ENCODE measurements around the gene DAGLA. TPM values are rescaled to one million over a fixed set of nuclear protein-coding genes. Genes with fewer than 3 reads are reported as not detected.
"Not testable (repeated sequence)": the region's sequence is repeated elsewhere in the genome, so short reads cannot be mapped to it uniquely, and the experiment has no call there.

The DAGLA gene
- total RNA-seq, 4 donors from 2014 or later, result 0.29 to 5.4 (median 1.9) TPM

DNA sequence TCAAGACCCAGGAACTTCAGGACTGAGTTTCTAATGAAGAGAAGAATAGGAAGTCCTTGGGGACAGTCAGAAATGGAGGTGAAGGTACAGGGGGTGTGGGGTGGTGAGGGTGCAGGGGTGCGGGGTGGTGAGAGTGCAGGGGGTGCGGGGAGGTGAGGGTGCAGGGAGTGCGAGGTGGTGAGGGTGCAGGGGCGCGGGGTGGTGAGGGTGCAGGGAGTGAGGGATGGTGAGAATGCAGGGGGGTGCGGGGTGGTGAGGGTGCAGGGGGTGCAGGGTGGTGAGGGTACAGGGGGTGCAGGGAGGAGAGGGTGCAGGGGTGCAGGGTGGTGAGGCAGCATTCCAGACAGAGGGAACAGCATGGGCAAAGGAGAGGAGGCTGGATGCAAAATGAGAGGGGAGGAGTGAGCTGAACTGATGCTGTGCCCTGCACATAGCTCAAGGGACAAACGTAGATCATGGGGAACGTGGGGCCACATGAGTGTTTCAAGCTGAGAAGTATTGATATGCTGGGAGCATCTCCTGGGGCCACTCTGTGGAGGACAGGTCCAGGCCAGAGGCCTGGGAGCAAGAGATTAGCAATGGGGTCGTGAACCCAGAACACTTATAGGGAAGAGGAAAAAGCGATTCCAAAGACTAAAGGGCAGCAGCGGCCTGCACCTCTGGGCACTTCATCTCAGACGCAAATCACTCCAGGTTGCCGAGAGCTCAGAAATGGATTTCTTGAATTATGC, 23.7 kb upstream of the DAGLA start:
- no peak for DNase-seq
- Histone ChIP-seq H3K4me1 (no peaks in the 10 kb centered on the region), H3K9me3 (no peaks in the 10 kb centered on the region), H3K36me3 (no peaks in the 10 kb centered on the region), H3K4me3 (no peak overlapping the region), H3K27ac (no peak overlapping the region), H3K27me3 (no peaks in the 10 kb centered on the region)
- intact Hi-C loops (cut with DNase I; ENCODE audit: low total_unique reads), result no loop called here
- no peak for TF ChIP-seq POLR2A (IDR thresholded peaks at IDR 0.05)
- TF ChIP-seq, protein P1, sequence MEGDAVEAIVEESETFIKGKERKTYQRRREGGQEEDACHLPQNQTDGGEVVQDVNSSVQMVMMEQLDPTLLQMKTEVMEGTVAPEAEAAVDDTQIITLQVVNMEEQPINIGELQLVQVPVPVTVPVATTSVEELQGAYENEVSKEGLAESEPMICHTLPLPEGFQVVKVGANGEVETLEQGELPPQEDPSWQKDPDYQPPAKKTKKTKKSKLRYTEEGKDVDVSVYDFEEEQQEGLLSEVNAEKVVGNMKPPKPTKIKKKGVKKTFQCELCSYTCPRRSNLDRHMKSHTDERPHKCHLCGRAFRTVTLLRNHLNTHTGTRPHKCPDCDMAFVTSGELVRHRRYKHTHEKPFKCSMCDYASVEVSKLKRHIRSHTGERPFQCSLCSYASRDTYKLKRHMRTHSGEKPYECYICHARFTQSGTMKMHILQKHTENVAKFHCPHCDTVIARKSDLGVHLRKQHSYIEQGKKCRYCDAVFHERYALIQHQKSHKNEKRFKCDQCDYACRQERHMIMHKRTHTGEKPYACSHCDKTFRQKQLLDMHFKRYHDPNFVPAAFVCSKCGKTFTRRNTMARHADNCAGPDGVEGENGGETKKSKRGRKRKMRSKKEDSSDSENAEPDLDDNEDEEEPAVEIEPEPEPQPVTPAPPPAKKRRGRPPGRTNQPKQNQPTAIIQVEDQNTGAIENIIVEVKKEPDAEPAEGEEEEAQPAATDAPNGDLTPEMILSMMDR (IDR thresholded peaks at IDR 0.05), result no peak

DNA sequence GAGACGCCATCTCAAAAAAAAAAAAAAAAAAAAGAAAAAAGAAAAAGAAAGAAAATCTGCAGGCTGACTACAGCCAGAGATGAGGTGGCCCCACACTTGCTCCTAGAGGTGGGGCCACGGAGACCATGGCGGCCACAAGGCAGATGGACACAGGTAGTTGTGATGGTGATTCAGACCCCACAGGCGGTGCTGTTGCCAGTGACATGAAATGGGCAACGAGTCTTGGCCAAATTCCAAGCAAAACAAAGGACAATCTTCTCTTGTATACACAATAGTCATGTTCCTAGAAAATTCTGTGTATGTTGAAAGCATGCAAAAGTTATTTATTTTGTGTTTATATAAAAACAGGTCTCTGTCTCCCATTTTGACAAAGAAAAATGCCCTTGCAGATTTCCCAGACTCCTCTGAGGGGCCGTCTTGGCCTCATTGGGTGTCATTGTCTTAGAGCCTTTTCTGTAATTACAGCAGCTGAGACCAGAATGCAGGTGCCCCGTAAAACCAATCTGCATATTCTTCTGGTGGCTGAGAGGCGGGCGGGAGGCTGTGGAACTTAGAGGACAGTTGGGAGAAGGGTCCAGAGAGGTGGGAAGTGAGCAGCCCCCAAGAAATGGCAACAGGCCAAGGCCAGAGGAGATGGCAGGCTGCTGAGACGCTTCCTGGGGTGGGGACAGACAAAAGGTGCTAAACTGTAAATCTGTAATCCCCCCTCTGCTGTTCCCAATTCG, 22.5 kb upstream of the DAGLA start:
- Histone ChIP-seq H3K4me3 (no peak overlapping the region), H3K36me3 (no peaks in the 10 kb centered on the region), H3K27me3 (no peaks in the 10 kb centered on the region), H3K9me3 (no peaks in the 10 kb centered on the region), H3K4me1 (no peaks in the 10 kb centered on the region), H3K27ac (no peak overlapping the region)
- DNase-seq, result no peak
- TF ChIP-seq POLR2A (IDR thresholded peaks at IDR 0.05), result no peak
- TF ChIP-seq, protein P1 (IDR thresholded peaks at IDR 0.05), result no peak
- intact Hi-C loops (cut with DNase I; ENCODE audit: low total_unique reads), result no loop called here

DNA sequence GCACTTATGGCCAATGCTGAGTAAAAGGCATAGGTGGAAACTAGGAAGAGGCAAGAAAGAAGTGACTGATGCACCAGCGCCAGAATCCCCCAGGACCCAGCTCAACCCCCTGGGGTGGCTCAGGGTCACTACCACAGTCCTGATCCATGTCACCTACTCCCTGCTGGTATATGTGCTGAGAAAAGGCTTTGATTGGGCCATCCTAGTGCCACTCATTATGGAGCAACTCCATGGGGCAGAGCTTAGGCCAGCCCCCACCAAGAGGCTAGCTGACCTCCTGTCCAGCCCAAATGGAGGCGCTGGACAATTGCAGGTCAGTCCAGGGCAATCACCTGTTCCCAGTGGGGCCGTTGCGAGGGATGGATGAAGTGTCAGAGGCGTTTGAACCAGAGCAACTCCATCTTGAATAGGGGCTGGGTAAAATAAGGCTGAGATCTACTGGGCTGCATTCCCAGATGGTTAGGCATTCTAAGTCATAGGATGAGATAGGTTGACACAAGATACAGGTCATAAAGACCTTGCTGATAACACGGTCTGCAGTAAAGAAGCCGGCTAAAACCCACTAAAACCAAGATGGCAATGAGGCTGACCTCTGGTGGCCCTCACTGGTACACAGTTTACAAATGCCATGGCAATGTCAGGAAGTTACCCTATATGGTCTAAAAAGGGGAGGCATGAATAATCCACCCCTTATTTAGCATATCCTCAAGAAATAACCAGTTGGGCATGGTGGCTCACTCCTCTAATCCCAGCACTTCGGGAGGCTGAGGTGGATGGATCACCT, 20.6 kb upstream of the DAGLA start:
- no peak for DNase-seq
- intact Hi-C loops (cut with DNase I; ENCODE audit: low total_unique reads), result no loop called here
- Histone ChIP-seq H3K27me3 (no peaks in the 10 kb centered on the region), H3K27ac (no peak overlapping the region), H3K36me3 (no peaks in the 10 kb centered on the region), H3K4me1 (no peaks in the 10 kb centered on the region), H3K4me3 (no peak overlapping the region), H3K9me3 (no peaks in the 10 kb centered on the region)
- TF ChIP-seq, protein P1 (IDR thresholded peaks at IDR 0.05), result no peak
- TF ChIP-seq POLR2A (IDR thresholded peaks at IDR 0.05), result no peak

DNA sequence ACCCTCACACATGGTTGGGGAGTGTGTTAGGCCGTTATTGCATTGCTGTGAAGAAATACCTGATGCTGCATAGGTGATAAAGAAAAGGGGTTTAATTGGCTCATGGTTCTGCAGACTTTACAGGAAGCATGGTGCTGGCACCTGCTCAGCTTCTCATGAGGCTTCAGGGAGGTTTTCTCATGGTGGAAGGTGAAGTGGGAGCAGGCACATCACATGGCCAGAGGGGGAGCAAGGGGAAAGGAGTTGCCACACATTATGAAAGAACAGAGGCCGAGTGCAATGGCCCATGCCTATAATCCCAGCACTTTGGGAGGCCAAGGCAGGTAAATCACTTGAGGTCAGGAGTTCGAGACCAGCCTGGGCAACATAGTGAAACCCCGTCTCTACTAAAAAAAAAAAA, 19.2 kb upstream of the DAGLA start:
- H3K27me3 ChIP-seq; H3K9me3 ChIP-seq; DNase-seq; H3K27ac ChIP-seq; H3K4me3 ChIP-seq; intact Hi-C loops (cut with DNase I; ENCODE audit: low total_unique reads); H3K36me3 ChIP-seq; H3K4me1 ChIP-seq: not testable (repeated sequence)

DNA sequence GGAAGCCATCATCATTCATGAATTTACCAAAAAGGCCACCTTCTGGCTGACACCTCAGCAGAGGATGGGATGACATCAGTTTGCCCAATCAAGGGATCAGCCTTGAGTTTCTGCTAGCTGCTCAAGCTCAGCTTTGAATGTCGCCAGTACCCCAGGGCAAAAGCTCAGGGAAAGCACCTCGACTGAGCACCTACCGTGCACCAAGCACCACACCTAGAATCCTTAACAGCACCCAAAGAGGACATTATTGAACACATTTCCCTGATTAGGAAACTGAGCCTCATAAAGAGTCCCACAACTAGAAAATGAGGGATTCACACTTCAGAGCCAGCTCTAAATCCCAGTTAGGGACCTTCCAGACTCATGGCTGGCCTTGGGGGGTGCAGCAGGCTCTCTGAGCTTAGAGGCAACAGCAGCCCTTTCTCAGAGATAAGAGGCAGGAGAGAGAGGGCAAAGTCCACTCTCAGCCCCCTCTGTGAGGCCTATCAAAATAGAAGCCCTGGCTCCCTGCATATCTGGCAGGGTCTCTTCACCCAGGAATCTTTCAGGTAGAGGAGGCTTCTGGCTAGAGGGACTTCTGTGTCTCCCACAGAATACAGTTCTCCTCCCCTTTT, 13.4 kb upstream of the DAGLA start:
- intact Hi-C loops (cut with DNase I; ENCODE audit: low total_unique reads), result no loop called here
- Histone ChIP-seq H3K4me3 (no peak overlapping the region), H3K27me3 (no peaks in the 10 kb centered on the region), H3K36me3 (no peaks in the 10 kb centered on the region), H3K27ac (no peak overlapping the region), H3K9me3 (no peaks in the 10 kb centered on the region), H3K4me1 (no peaks in the 10 kb centered on the region)
- no peak for TF ChIP-seq POLR2A (IDR thresholded peaks at IDR 0.05)
- TF ChIP-seq, protein P1 (IDR thresholded peaks at IDR 0.05), result no peak
- DNase-seq, result no peak

Data from uterus (tissue), 4 donors.